KMS-11 (cell line): ENCODE measurements around the gene ZNF77.

Experiments used
- H2AFZ ChIP-seq: fragments of 200-600 bp; sonication (generic); 2 replicates; pipeline ENCODE4 v1.6.1; 2016; ENCODE audit warnings: antibody characterized with exemption, mixed run types, low read depth
- H3K27ac ChIP-seq: fragments of 200-600 bp; sonication (generic); 2 replicates; pipeline ENCODE4 v1.6.1; 2016; ENCODE audit warnings: mild to moderate bottlenecking, mixed run types
- H3K27me3 ChIP-seq: fragments of 200-600 bp; sonication (generic); 2 replicates; pipeline ENCODE4 v1.6.1; 2017; ENCODE audit warnings: mild to moderate bottlenecking, low read depth, mixed run types, moderate library complexity; ENCODE audit not compliant: insufficient read depth
- H3K36me3 ChIP-seq: fragments of 200-600 bp; sonication (generic); 2 replicates; pipeline ENCODE4 v1.6.1; 2017; ENCODE audit warnings: mild to moderate bottlenecking, mixed run types; ENCODE audit not compliant: insufficient read depth
- H3K4me1 ChIP-seq: fragments of 200-600 bp; sonication (generic); 2 replicates; pipeline ENCODE4 v1.6.1; 2016; ENCODE audit warnings: mild to moderate bottlenecking, low read depth, mixed run types; ENCODE audit not compliant: poor library complexity, severe bottlenecking
- H3K4me2 ChIP-seq: fragments of 200-600 bp; sonication (generic); 2 replicates; pipeline ENCODE4 v1.7.0; 2016; ENCODE audit warnings: mild to moderate bottlenecking, mixed run types
- H3K4me3 ChIP-seq: fragments of 200-600 bp; sonication (generic); IDR thresholded peaks from 2 replicates; pipeline ENCODE4 v1.6.1; 2017; ENCODE audit warnings: low read depth, low read length, mixed read lengths; ENCODE audit not compliant: insufficient read depth
- H3K79me2 ChIP-seq: fragments of 200-600 bp; sonication (generic); 2 replicates; pipeline ENCODE4 v1.6.1; 2016; ENCODE audit warnings: low read depth, mixed run types; ENCODE audit not compliant: insufficient read depth
- H3K9ac ChIP-seq: fragments of 200-600 bp; sonication (generic); 2 replicates; pipeline ENCODE4 v1.6.1; 2016; ENCODE audit warnings: mild to moderate bottlenecking, mixed run types
- H4K20me1 ChIP-seq: fragments of 200-600 bp; sonication (generic); 2 replicates; pipeline ENCODE4 v1.6.1; 2016; ENCODE audit warnings: mild to moderate bottlenecking, mixed run types; ENCODE audit not compliant: insufficient read depth
- TF ChIP-seq, protein P1 (sequence below): fragments of 200-600 bp; sonication (generic); conservative IDR thresholded peaks from 2 replicates; pipeline ENCODE4 v1.6.1; 2017; ENCODE audit warnings: low read depth, mild to moderate bottlenecking, antibody characterized with exemption, low read length, moderate library complexity, mixed read lengths

ZNF77 gene

GRCh38 chr19:2989236-2989946, 44.6 kb upstream of the ZNF77 start:
- TF ChIP-seq, protein P1, sequence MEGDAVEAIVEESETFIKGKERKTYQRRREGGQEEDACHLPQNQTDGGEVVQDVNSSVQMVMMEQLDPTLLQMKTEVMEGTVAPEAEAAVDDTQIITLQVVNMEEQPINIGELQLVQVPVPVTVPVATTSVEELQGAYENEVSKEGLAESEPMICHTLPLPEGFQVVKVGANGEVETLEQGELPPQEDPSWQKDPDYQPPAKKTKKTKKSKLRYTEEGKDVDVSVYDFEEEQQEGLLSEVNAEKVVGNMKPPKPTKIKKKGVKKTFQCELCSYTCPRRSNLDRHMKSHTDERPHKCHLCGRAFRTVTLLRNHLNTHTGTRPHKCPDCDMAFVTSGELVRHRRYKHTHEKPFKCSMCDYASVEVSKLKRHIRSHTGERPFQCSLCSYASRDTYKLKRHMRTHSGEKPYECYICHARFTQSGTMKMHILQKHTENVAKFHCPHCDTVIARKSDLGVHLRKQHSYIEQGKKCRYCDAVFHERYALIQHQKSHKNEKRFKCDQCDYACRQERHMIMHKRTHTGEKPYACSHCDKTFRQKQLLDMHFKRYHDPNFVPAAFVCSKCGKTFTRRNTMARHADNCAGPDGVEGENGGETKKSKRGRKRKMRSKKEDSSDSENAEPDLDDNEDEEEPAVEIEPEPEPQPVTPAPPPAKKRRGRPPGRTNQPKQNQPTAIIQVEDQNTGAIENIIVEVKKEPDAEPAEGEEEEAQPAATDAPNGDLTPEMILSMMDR, result no peak
- H3K27ac ChIP-seq, result no peak overlapping the region
- no peak overlapping the region for H2AFZ ChIP-seq
- no peak overlapping the region for H3K4me2 ChIP-seq
- H3K79me2 ChIP-seq, result no peaks in the 10 kb centered on the region
- H3K27me3 ChIP-seq, result peaks cover 77% of the 10 kb centered on the region
- H4K20me1 ChIP-seq, result no peaks in the 10 kb centered on the region
- no peaks in the 10 kb centered on the region for H3K4me1 ChIP-seq
- H3K36me3 ChIP-seq, result no peaks in the 10 kb centered on the region
- no peak overlapping the region for H3K4me3 ChIP-seq
- no peak overlapping the region for H3K9ac ChIP-seq

DNA sequence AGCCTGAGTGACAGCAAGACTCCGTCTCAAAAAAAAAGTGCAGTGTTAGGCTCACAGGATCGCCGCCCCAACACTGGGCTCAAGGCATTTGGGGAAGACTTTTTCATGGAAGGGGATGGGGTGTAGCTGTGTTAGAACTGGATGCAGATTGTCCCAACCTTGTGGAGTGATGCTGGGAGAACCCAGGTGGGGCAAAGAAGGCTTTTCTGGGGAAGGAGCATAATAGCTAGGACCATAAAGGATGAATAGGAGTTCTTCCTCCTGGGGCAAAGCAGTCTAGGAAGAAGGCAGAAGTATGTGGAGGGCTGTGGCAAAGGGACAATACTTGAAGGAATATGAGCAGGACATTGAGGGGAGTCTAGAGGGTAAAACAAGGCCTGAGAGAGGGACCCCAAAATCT, 43.8 kb upstream of the ZNF77 start:
- no peaks in the 10 kb centered on the region for H3K36me3 ChIP-seq
- TF ChIP-seq, protein P1, result no peak
- peaks cover 74% of the 10 kb centered on the region for H3K27me3 ChIP-seq
- no peak overlapping the region for H3K9ac ChIP-seq
- no peak overlapping the region for H3K4me3 ChIP-seq
- H4K20me1 ChIP-seq, result no peaks in the 10 kb centered on the region
- H3K4me2 ChIP-seq, result no peak overlapping the region
- no peak overlapping the region for H2AFZ ChIP-seq
- H3K79me2 ChIP-seq, result no peaks in the 10 kb centered on the region
- no peak overlapping the region for H3K27ac ChIP-seq
- no peaks in the 10 kb centered on the region for H3K4me1 ChIP-seq

- no peak overlapping the region for H3K4me2 ChIP-seq
- H3K36me3 ChIP-seq, result no peaks in the 10 kb centered on the region
- TF ChIP-seq, protein P1, result no peak
- H3K4me3 ChIP-seq, result no peak overlapping the region
- H3K9ac ChIP-seq, result no peak overlapping the region
- no peaks in the 10 kb centered on the region for H4K20me1 ChIP-seq
- H3K4me1 ChIP-seq, result no peaks in the 10 kb centered on the region
- H3K27ac ChIP-seq, result no peak overlapping the region
- H2AFZ ChIP-seq, result no peak overlapping the region
- H3K27me3 ChIP-seq, result peaks cover 77% of the 10 kb centered on the region
- no peaks in the 10 kb centered on the region for H3K79me2 ChIP-seq
Measured at GRCh38 chr19:2987797-2988196, 43.0 kb upstream of the ZNF77 start.

DNA sequence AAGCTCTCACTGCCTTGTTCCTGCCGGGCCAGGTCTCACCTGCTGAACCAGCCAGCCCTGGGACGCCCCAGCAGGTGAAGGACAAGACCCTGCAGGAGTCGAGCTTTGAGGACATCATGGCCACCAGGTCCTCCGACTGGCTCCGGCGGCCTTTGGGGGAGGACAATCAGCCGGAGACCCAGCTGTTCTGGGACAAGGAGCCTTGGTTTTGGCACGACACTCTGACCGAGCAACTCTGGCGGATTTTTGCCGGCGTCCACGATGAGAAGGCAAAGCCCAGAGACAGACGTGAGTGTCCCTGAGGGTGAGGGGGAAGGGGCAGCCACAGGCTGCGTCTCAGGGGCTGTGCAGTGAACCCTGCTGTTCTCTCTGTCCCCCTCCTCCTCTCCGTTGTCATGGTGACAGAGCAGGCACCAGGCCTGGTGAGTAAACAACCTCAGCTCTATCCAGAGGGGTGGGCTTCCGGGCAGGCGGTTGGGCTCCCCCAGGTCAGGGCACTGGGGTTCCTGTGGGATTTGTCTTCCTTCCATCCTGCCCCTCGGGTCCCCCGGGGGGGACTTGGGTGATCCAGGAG, 42.3 kb upstream of the ZNF77 start:
- H3K9ac ChIP-seq, result no peak overlapping the region

More for the DNA sequence above, 42.3 kb upstream of the ZNF77 start:
- H3K4me1 ChIP-seq, result no peaks in the 10 kb centered on the region
- TF ChIP-seq, protein P1, result no peak
- H3K4me3 ChIP-seq, result no peak overlapping the region
- no peak overlapping the region for H3K27ac ChIP-seq
- no peaks in the 10 kb centered on the region for H4K20me1 ChIP-seq
- H3K4me2 ChIP-seq, result no peak overlapping the region
- H3K27me3 ChIP-seq, result peaks cover 77% of the 10 kb centered on the region
- no peaks in the 10 kb centered on the region for H3K79me2 ChIP-seq
- H3K36me3 ChIP-seq, result no peaks in the 10 kb centered on the region
- H2AFZ ChIP-seq, result no peak overlapping the region
